Loucy (cell line): ENCODE measurements around the gene MYBPC2.

Source experiments
- EZH2phosphoT487 ChIP-seq: fragments of 200-600 bp; IDR thresholded peaks from 2 replicates; pipeline ENCODE4 v1.6.1; 2018; ENCODE audit warnings: antibody characterized with exemption, mild to moderate bottlenecking, moderate library complexity, borderline replicate concordance
- TF ChIP-seq, protein P1 (sequence below): fragments of 200-600 bp; sonication (generic); conservative IDR thresholded peaks from 2 replicates; pipeline ENCODE4 v1.5.1; 2014; ENCODE audit warnings: mild to moderate bottlenecking, antibody characterized with exemption, low read length

DNA sequence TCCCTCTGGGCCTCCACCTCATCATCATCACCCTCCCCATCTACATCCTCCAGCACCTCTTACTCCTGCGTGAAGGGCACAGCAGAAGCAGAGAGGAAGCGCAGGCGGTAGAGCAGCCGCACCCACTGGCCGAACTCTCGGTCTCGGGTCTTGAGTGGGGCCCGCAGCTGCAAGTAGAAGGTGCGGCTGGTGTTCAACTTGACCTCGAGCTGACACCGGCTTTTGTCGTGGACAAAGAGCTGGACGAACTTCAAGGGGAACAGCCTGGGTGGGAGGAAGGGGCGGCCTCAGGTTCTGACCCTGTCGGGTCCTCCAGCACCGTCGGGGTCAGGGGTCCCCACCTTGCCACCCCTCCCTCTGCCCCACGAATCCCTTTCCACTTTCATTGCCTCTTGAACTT is 34.9 kb downstream of the MYBPC2 start:
- TF ChIP-seq, protein P1, sequence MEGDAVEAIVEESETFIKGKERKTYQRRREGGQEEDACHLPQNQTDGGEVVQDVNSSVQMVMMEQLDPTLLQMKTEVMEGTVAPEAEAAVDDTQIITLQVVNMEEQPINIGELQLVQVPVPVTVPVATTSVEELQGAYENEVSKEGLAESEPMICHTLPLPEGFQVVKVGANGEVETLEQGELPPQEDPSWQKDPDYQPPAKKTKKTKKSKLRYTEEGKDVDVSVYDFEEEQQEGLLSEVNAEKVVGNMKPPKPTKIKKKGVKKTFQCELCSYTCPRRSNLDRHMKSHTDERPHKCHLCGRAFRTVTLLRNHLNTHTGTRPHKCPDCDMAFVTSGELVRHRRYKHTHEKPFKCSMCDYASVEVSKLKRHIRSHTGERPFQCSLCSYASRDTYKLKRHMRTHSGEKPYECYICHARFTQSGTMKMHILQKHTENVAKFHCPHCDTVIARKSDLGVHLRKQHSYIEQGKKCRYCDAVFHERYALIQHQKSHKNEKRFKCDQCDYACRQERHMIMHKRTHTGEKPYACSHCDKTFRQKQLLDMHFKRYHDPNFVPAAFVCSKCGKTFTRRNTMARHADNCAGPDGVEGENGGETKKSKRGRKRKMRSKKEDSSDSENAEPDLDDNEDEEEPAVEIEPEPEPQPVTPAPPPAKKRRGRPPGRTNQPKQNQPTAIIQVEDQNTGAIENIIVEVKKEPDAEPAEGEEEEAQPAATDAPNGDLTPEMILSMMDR = no peak
- no peak for TF ChIP-seq EZH2phosphoT487
